SH-SY5Y (cell line): Measurements from ENCODE around the gene CLHC1.

Source experiments
- GATA2 ChIP-seq: IDR thresholded peaks from 2 replicates; pipeline ENCODE4 v1.6.1; 2011; ENCODE audit warnings: mild to moderate bottlenecking, low read depth, low read length
- GATA3 ChIP-seq: IDR thresholded peaks from 2 replicates; pipeline ENCODE4 v1.6.1; 2011; ENCODE audit warnings: low read depth, mild to moderate bottlenecking, low read length, moderate library complexity

- TF ChIP-seq GATA3 (no peak), GATA2 (no peak)
Measured at GRCh38 chr2:55157474-55157884, 74.6 kb downstream of the CLHC1 start.
